Trophoblast cell (in vitro differentiated cells and primary cell): ENCODE results near the gene TSC2.
"Not testable (repeated sequence)": the region's sequence is repeated elsewhere in the genome, so short reads cannot be mapped to it uniquely, and the experiment has no call there.

Experiments
- DNase-seq, 2 donors: peaks; one replicate each; pipeline ENCODE4 v3.0.0-alpha.2; 2016
- H2AFZ ChIP-seq: 2 replicates; pipeline ENCODE4 v1.6.1; 2013; ENCODE audit warnings: low read length, moderate library complexity, mild to moderate bottlenecking; ENCODE audit not compliant: insufficient read depth, poor library complexity
- H2AK5ac ChIP-seq: 2 replicates; pipeline ENCODE4 v1.6.1; 2013; ENCODE audit warnings: mild to moderate bottlenecking, low read length
- H2BK120ac ChIP-seq: 2 replicates; pipeline ENCODE4 v1.6.1; 2013; ENCODE audit warnings: low read length, mild to moderate bottlenecking, moderate library complexity; ENCODE audit not compliant: insufficient read depth, poor library complexity
- H2BK12ac ChIP-seq: 2 replicates; pipeline ENCODE4 v1.6.1; 2013; ENCODE audit warnings: mild to moderate bottlenecking, low read length, moderate library complexity
- H2BK5ac ChIP-seq: 2 replicates; pipeline ENCODE4 v1.6.1; 2013; ENCODE audit warnings: low read length, low read depth, moderate library complexity, mild to moderate bottlenecking; ENCODE audit not compliant: poor library complexity
- H3K14ac ChIP-seq: 2 replicates; pipeline ENCODE4 v1.6.1; 2013; ENCODE audit warnings: mild to moderate bottlenecking, low read length
- H3K18ac ChIP-seq: 2 replicates; pipeline ENCODE4 v1.6.1; 2013; ENCODE audit warnings: mild to moderate bottlenecking, low read length
- H3K23ac ChIP-seq: 2 replicates; pipeline ENCODE4 v1.6.1; 2013; ENCODE audit warnings: low read length
- H3K27ac ChIP-seq: 2 replicates; pipeline ENCODE4 v1.5.1; 2013; ENCODE audit warnings: low read depth, mild to moderate bottlenecking, inconsistent platforms, low read length, moderate library complexity
- H3K27me3 ChIP-seq: 2 replicates; pipeline ENCODE4 v1.6.1; 2013; ENCODE audit warnings: inconsistent platforms, mild to moderate bottlenecking, low read length, moderate library complexity; ENCODE audit not compliant: insufficient read depth
- H3K36me3 ChIP-seq, 2 experiments: 1 replicate in 1 of 2; 2 replicates in 1 of 2; pipeline ENCODE4 v1.6.1; 2013; ENCODE audit warnings: low read length in 2 of 2, mild to moderate bottlenecking in 2 of 2, moderate library complexity in 1 of 2; ENCODE audit not compliant: insufficient read depth in 2 of 2, control insufficient read depth in 1 of 2
- H3K4ac ChIP-seq: 2 replicates; pipeline ENCODE4 v1.6.1; 2013; ENCODE audit warnings: low read depth, mild to moderate bottlenecking, low read length, moderate library complexity
- H3K4me1 ChIP-seq, 2 experiments: 1 replicate in 1 of 2; 2 replicates in 1 of 2; pipeline ENCODE4 v1.6.1; 2013; ENCODE audit warnings: low read length in 2 of 2, mild to moderate bottlenecking in 2 of 2, moderate library complexity in 1 of 2; ENCODE audit not compliant: insufficient read depth in 2 of 2, control insufficient read depth in 1 of 2
- H3K4me2 ChIP-seq: 2 replicates; pipeline ENCODE4 v1.6.1; 2013; ENCODE audit warnings: inconsistent platforms, mild to moderate bottlenecking, low read length, moderate library complexity
- H3K4me3 ChIP-seq: 2 replicates; pipeline ENCODE4 v1.5.1; 2013; ENCODE audit warnings: mild to moderate bottlenecking, low read depth, low read length, inconsistent platforms
- H3K79me1 ChIP-seq: one replicate; pipeline ENCODE4 v1.6.1; 2013; ENCODE audit warnings: low read length
- H3K79me2 ChIP-seq: 2 replicates; pipeline ENCODE4 v1.6.1; 2013; ENCODE audit warnings: low read length, mild to moderate bottlenecking; ENCODE audit not compliant: control insufficient read depth, insufficient read depth, poor library complexity
- H3K9ac ChIP-seq: 2 replicates; pipeline ENCODE4 v1.6.1; 2013; ENCODE audit warnings: mild to moderate bottlenecking, low read length
- H3K9me3 ChIP-seq: 2 replicates; pipeline ENCODE4 v1.6.1; 2013; ENCODE audit warnings: low read depth, mild to moderate bottlenecking, control low read depth, inconsistent platforms, low read length; ENCODE audit not compliant: insufficient read depth
- H4K12ac ChIP-seq: 2 replicates; pipeline ENCODE4 v1.6.1; 2013; ENCODE audit warnings: low read depth, mild to moderate bottlenecking, low read length, moderate library complexity
- H4K8ac ChIP-seq: 2 replicates; pipeline ENCODE4 v1.6.1; 2013; ENCODE audit warnings: low read depth, mild to moderate bottlenecking, low read length, moderate library complexity
- H4K91ac ChIP-seq: one replicate; pipeline ENCODE4 v1.6.1; 2013; ENCODE audit warnings: low read depth, mild to moderate bottlenecking, low read length, moderate library complexity
- WGBS: extraction: QIAGEN DNeasy Blood & Tissue Kit; methylation state at CpG from one replicate; pipeline ENCODE4 v1.1.7; 2013; ENCODE audit warnings: missing lambda C conversion rate; ENCODE audit not compliant: insufficient read length, insufficient coverage; ENCODE audit errors: extremely low coverage; 5-methylcytosine and 5-hydroxymethylcytosine counted together

Gene TSC2

GRCh38 chr16:2107791-2108125 is 60.0 kb downstream of the TSC2 start:
- H3K27ac ChIP-seq, H3K23ac ChIP-seq: not testable (repeated sequence)

DNA sequence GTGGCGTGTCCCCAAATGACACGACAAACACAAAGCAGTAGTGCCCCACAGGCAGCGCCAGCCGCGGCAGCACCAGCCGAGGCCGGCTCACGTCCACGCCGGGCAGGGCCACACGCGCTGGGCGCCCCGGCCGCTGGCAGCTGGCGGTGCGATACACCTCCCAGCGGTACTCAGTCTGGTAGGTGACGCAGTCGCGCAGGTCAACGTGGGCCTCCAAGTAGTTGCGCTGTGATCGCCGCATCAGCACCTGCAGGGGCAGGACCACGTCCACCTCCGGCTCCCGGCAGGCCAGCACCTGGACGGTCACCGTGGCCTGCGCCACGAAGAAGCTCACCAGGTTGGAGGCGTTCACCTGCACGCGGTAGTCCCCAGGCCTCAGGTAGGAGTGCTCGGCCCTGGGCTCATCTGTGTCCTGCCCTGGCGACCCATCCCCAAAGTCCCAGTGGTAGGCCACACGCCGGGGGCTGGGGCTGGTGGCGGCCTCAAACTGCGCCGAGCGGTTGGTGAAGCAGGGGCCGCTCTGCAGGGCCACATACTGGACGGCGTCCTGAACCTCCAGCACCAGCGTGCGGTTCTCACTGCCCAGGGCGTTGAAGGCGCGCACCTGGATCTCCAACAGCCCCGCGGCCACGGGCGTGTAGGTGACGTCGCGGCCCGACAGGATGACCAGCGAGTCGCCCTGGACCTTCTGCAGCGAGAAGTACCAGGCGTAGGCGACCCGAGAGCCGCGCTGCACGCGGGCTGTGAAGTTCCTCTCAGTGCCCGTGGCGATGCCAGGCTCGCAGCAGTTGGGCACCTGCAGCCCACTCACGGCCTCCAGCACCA is 60.9 kb downstream of the TSC2 start:
- not testable (repeated sequence) for DNase-seq, H2BK120ac ChIP-seq, H3K79me1 ChIP-seq, H4K8ac ChIP-seq, H2BK12ac ChIP-seq, H3K27me3 ChIP-seq, H3K27ac ChIP-seq, H3K4me1 ChIP-seq, H4K12ac ChIP-seq, H3K9me3 ChIP-seq, H3K23ac ChIP-seq, H3K4me3 ChIP-seq, H2AFZ ChIP-seq, H2BK5ac ChIP-seq, H3K14ac ChIP-seq, H3K79me2 ChIP-seq, H3K9ac ChIP-seq, H2AK5ac ChIP-seq, H3K18ac ChIP-seq, H3K4me2 ChIP-seq, H3K4ac ChIP-seq, H4K91ac ChIP-seq
- WGBS = no CpG with 5 or more reads among the region's 73 CpGs
- H3K36me3 ChIP-seq = peaks cover 52 to 59% of the 10 kb centered on the region in 2 experiments

More at GRCh38 chr16:2107791-2108125, 60.0 kb downstream of the TSC2 start:
- H2AK5ac ChIP-seq, H3K14ac ChIP-seq, H2BK12ac ChIP-seq, H3K4me3 ChIP-seq, H3K4ac ChIP-seq, H2BK120ac ChIP-seq, H3K79me2 ChIP-seq, H2BK5ac ChIP-seq, DNase-seq, H3K18ac ChIP-seq, H3K9ac ChIP-seq, H4K8ac ChIP-seq, H3K4me2 ChIP-seq, H2AFZ ChIP-seq, H3K4me1 ChIP-seq, H3K27me3 ChIP-seq, H4K91ac ChIP-seq, H3K79me1 ChIP-seq, H3K9me3 ChIP-seq, H4K12ac ChIP-seq: not testable (repeated sequence)
- H3K36me3 ChIP-seq = peaks cover 58 to 65% of the 10 kb centered on the region in 2 experiments
- WGBS = no CpG with 5 or more reads among the region's 23 CpGs

DNA sequence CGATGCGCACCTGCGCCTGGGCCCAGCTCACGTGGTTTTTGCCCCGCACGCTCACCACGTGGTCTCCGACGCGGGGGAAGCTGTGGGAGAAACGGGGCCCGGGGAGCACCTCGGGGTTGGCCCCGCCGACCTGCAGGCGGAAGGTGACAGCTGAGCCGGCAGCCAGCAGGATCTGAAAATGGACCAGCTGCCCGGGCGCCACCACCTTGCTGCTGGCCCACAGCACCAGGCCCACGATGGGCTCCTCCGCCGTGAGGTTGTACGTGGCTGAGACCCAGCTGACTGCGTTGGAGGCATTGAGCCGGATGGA is 61.4 kb downstream of the TSC2 start:
- not testable (repeated sequence) for H2BK5ac ChIP-seq, DNase-seq, H3K9me3 ChIP-seq, H2AK5ac ChIP-seq, H3K14ac ChIP-seq, H2BK12ac ChIP-seq, H3K4me3 ChIP-seq, H2BK120ac ChIP-seq, H3K4ac ChIP-seq, H3K18ac ChIP-seq, H2AFZ ChIP-seq, H3K4me1 ChIP-seq, H3K4me2 ChIP-seq, H3K27ac ChIP-seq, H3K79me2 ChIP-seq, H4K91ac ChIP-seq, H4K12ac ChIP-seq, H3K23ac ChIP-seq, H3K27me3 ChIP-seq, H3K79me1 ChIP-seq, H3K9ac ChIP-seq, H4K8ac ChIP-seq
- peaks cover 53 to 64% of the 10 kb centered on the region in 2 experiments for H3K36me3 ChIP-seq
- no CpG with 5 or more reads among the region's 25 CpGs for WGBS

DNA sequence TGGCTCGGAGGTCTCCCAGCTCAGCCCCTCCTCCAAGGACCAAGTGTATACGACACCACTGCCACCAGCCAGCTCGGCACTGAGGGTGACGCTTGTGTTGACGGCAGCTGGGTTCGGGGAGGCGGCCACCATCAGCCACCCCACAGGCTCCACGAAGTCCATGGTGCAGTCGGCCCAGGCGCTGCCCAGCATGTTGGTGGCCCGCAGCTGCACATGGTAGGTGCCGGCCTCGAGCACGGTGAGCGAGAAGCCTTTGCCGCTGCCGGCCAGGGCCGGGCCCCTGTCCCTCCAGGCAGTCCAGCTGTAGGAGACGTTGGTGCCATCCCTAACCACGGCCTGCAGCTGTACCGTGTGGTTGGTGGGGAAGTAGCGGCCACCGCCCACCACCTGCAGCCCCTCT is 62.1 kb downstream of the TSC2 start:
- not testable (repeated sequence) for H3K23ac ChIP-seq, DNase-seq, H2AK5ac ChIP-seq, H4K12ac ChIP-seq, H3K27me3 ChIP-seq, H3K79me2 ChIP-seq, H2BK5ac ChIP-seq, H2BK120ac ChIP-seq, H3K14ac ChIP-seq, H3K4me2 ChIP-seq, H3K9ac ChIP-seq, H4K91ac ChIP-seq, H2AFZ ChIP-seq, H3K18ac ChIP-seq, H3K27ac ChIP-seq, H2BK12ac ChIP-seq, H3K4me3 ChIP-seq, H3K4ac ChIP-seq, H3K4me1 ChIP-seq, H4K8ac ChIP-seq, H3K9me3 ChIP-seq, H3K79me1 ChIP-seq
- H3K36me3 ChIP-seq = peaks cover 56 to 67% of the 10 kb centered on the region in 2 experiments
- WGBS = no CpG with 5 or more reads among the region's 23 CpGs
